Osteoblast (primary cell): Measurements from ENCODE around the gene MMP20. TPM values are rescaled to one million over a fixed set of nuclear protein-coding genes. Genes with fewer than 3 reads are reported as not detected.

Experiments
- DNase-seq: peaks from one replicate; pipeline ENCODE4 v3.0.0; 2011; ENCODE audit warnings: low spot score, mixed read lengths; ENCODE audit not compliant: insufficient read length; ENCODE audit errors: missing footprints
- H2AFZ ChIP-seq: 2 replicates; pipeline ENCODE4 v1.6.0; 2011; ENCODE audit warnings: mild to moderate bottlenecking, low read length
- H3K27ac ChIP-seq: 2 replicates; pipeline ENCODE4 v1.5.1; 2011; ENCODE audit warnings: mild to moderate bottlenecking, low read depth, low read length, moderate library complexity
- H3K27me3 ChIP-seq: 2 replicates; pipeline ENCODE4 v1.6.0; 2012; ENCODE audit warnings: mild to moderate bottlenecking, control low read depth, inconsistent platforms, low read length, moderate library complexity; ENCODE audit not compliant: insufficient read depth
- H3K36me3 ChIP-seq: 2 replicates; pipeline ENCODE4 v1.5.1; 2011; ENCODE audit warnings: mild to moderate bottlenecking, low read length, control low read depth, moderate library complexity; ENCODE audit not compliant: insufficient read depth
- H3K4me1 ChIP-seq: 2 replicates; pipeline ENCODE4 v1.5.1; 2011; ENCODE audit warnings: mild to moderate bottlenecking, low read length, control low read depth, moderate library complexity; ENCODE audit not compliant: insufficient read depth
- H3K4me2 ChIP-seq: 2 replicates; pipeline ENCODE4 v1.6.0; 2011; ENCODE audit warnings: mild to moderate bottlenecking, low read length; ENCODE audit not compliant: insufficient read depth
- H3K4me3 ChIP-seq: fragments of 200-600 bp; sonication (generic); 3 replicates; pipeline ENCODE4 v1.5.1; 2012; ENCODE audit warnings: mild to moderate bottlenecking, low read length, inconsistent platforms; ENCODE audit not compliant: insufficient read depth
- H3K79me2 ChIP-seq: 2 replicates; pipeline ENCODE4 v1.6.0; 2012; ENCODE audit warnings: mild to moderate bottlenecking, low read length, control low read depth, inconsistent platforms; ENCODE audit not compliant: insufficient read depth
- H3K9me3 ChIP-seq: 2 replicates; pipeline ENCODE4 v1.5.1; 2011; ENCODE audit warnings: low read depth, low read length, control low read depth
- H4K20me1 ChIP-seq: 2 replicates; pipeline ENCODE4 v1.6.0; 2012; ENCODE audit warnings: mild to moderate bottlenecking, low read length, control low read depth; ENCODE audit not compliant: insufficient read depth
- total RNA-seq: library from RNA; depleted of rRNA; stranded (reverse); fragments of >200 nt; gene quantifications from 2 replicates; pipeline ENCODE4 v1.2.3, GENCODE V29; 2012
- TF ChIP-seq, protein P1 (sequence below): IDR thresholded peaks from 2 replicates; pipeline ENCODE4 v1.5.1; 2011; ENCODE audit warnings: mild to moderate bottlenecking, low read depth, low read length, moderate library complexity; ENCODE audit errors: extremely low read depth

Gene MMP20, protein sequence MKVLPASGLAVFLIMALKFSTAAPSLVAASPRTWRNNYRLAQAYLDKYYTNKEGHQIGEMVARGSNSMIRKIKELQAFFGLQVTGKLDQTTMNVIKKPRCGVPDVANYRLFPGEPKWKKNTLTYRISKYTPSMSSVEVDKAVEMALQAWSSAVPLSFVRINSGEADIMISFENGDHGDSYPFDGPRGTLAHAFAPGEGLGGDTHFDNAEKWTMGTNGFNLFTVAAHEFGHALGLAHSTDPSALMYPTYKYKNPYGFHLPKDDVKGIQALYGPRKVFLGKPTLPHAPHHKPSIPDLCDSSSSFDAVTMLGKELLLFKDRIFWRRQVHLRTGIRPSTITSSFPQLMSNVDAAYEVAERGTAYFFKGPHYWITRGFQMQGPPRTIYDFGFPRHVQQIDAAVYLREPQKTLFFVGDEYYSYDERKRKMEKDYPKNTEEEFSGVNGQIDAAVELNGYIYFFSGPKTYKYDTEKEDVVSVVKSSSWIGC
- not detected in 2 replicates for total RNA-seq

DNA sequence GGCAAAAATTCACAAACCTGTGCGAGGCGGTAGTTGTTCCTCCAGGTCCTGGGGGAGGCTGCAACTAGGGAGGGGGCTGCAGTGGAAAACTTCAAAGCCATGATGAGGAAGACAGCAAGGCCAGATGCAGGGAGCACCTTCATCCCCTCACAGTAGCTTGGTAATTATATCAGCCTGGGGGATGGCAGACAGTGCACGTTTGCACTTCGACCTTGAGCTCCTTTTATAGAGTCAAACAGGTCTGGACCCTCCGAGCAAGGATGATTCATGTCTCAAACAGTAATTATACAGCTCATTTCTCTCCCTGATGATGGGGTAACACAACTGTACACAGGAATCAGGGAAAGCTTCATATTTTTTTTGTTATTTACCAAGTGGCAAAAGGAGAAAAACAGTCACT is at the start of gene MMP20:
TSS of gene MMP20 (minus strand) at position 156 of the 400 bp plus-strand sequence. CDS start at position 143, 13 bp downstream.
- Histone ChIP-seq H3K79me2 (no peaks in the 10 kb centered on the region), H3K4me1 (no peaks in the 10 kb centered on the region), H3K36me3 (no peaks in the 10 kb centered on the region), H3K27ac (no peak within 1 kb of the TSS), H2AFZ (no peak within 1 kb of the TSS), H3K4me3 (no peak within 1 kb of the TSS), H3K9me3 (no peaks in the 10 kb centered on the region), H4K20me1 (no peaks in the 10 kb centered on the region), H3K4me2 (no peak within 1 kb of the TSS), H3K27me3 (no peaks in the 10 kb centered on the region)
- TF ChIP-seq, protein P1, sequence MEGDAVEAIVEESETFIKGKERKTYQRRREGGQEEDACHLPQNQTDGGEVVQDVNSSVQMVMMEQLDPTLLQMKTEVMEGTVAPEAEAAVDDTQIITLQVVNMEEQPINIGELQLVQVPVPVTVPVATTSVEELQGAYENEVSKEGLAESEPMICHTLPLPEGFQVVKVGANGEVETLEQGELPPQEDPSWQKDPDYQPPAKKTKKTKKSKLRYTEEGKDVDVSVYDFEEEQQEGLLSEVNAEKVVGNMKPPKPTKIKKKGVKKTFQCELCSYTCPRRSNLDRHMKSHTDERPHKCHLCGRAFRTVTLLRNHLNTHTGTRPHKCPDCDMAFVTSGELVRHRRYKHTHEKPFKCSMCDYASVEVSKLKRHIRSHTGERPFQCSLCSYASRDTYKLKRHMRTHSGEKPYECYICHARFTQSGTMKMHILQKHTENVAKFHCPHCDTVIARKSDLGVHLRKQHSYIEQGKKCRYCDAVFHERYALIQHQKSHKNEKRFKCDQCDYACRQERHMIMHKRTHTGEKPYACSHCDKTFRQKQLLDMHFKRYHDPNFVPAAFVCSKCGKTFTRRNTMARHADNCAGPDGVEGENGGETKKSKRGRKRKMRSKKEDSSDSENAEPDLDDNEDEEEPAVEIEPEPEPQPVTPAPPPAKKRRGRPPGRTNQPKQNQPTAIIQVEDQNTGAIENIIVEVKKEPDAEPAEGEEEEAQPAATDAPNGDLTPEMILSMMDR = no peak
- no peak for DNase-seq

DNA sequence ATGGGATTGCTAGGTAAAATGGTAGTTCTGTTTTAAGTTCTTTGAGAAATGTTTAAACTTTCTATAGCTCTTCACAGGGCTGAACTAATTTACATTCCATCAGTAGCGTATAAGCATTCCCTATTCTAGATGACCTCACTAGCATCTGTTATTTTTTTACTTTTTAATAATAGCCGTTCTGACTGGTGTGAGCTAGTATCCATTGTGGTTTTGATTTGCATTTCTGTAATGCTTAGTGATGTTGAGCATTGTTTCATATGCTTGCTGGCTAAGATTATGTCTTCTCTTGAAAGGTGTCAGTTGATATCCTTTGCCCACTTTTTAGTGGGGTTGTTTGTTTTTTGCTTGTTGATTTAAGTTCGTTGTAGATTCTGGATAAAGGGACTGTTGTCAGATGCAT is 44.5 kb upstream of the MMP20 start:
- Histone ChIP-seq H3K4me1 (no peaks in the 10 kb centered on the region), H3K27ac (no peak overlapping the region), H3K4me2 (no peak overlapping the region), H3K4me3 (no peak overlapping the region), H3K79me2 (no peaks in the 10 kb centered on the region), H3K27me3 (no peaks in the 10 kb centered on the region), H2AFZ (no peak overlapping the region), H4K20me1 (no peaks in the 10 kb centered on the region), H3K9me3 (no peaks in the 10 kb centered on the region), H3K36me3 (no peaks in the 10 kb centered on the region)
- TF ChIP-seq, protein P1 = no peak
- no peak for DNase-seq

DNA sequence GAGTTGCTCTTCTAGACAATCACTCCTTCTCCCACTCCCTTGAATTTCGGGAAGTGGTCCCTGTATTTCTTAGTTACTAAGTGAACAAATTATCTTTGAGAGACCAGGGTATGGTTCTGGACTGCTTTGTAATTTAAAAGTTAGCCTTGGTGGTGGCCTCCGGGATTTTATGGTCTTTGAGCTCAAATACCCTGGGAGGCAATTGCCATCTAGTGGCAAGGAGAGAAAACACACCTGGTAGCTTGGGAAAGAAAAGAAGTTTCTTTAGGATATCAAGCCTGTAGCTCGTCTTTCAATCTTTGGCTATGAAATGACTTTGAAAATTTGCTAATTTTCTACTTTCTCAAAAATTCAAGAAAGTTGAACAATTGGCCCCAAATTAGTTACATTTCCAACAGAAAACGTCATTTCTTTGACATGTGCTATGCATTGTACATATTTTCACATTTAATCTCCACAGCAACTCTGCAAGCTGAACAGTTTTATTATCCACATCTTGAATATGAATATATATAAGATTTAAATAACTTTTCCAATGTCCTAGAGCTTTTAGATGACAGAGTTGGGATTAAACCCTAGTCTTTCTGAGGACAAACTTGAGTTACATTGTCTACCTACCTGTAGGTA is 41.3 kb upstream of the MMP20 start:
- Histone ChIP-seq H3K79me2 (no peaks in the 10 kb centered on the region), H3K9me3 (no peaks in the 10 kb centered on the region), H3K27ac (no peak overlapping the region), H4K20me1 (no peaks in the 10 kb centered on the region), H2AFZ (peak overlapping the region; percentile 1), H3K36me3 (no peaks in the 10 kb centered on the region), H3K27me3 (no peaks in the 10 kb centered on the region), H3K4me3 (no peak overlapping the region), H3K4me2 (no peak overlapping the region), H3K4me1 (no peaks in the 10 kb centered on the region)
- TF ChIP-seq, protein P1 = peak; percentile 87
- DNase-seq = peak; percentile 50
